Esophagus squamous epithelium (tissue), 5 donors: ENCODE data around the gene SPATC1L. TPM values are rescaled to one million over a fixed set of nuclear protein-coding genes. Genes with fewer than 3 reads are reported as not detected.

Source experiments
- DNase-seq: peaks from one replicate; lab custom pipeline; 2025; lab: John Stamatoyannopoulos, UW
- H3K27ac ChIP-seq, 4 donors: fragments of 200-600 bp; sonication (generic); one replicate each; pipeline ENCODE4 v1.5.1; 2016 to 2019; ENCODE audit warnings: mild to moderate bottlenecking in 1 of 4
- H3K27me3 ChIP-seq, 4 donors: fragments of 200-600 bp; sonication (generic); 1 replicate in 3 of 4; 2 replicates in 1 of 4; pipeline versions ENCODE4 v1.5.1 to v1.6.0; 2017 to 2021; ENCODE audit warnings: antibody characterized with exemption in 1 of 4
- H3K36me3 ChIP-seq, 3 donors: fragments of 200-600 bp; sonication (generic); one replicate each; pipeline ENCODE4 v1.5.1; 2016 to 2019
- H3K4me1 ChIP-seq, 3 donors: fragments of 200-600 bp; sonication (generic); one replicate each; pipeline ENCODE4 v1.5.1; 2017 to 2019
- H3K4me3 ChIP-seq, 4 donors: fragments of 200-600 bp; sonication (generic); 1 replicate in 3 of 4; 2 replicates in 1 of 4; pipeline ENCODE4 v1.5.1; 2016 to 2019; ENCODE audit warnings: mild to moderate bottlenecking in 2 of 4, moderate library complexity in 1 of 4
- H3K9me3 ChIP-seq, 3 donors: fragments of 200-600 bp; sonication (generic); one replicate each; pipeline ENCODE4 v1.5.1; 2016 to 2019
- POLR2A ChIP-seq, 4 donors: fragments of 450-650 bp; IDR thresholded peaks; one replicate each; pipeline ENCODE4 v1.6.1; 2017; ENCODE audit warnings: antibody characterized with exemption in 4 of 4, mild to moderate bottlenecking in 4 of 4, moderate library complexity in 3 of 4
- WGBS, 2 donors: methylation state at CpG; one replicate each; pipeline ENCODE4 v1.1.5; 2018; 5-methylcytosine and 5-hydroxymethylcytosine counted together
- intact Hi-C: fragments of 100-400 bp; cut with DNase I; formaldehyde crosslinking; loops from one replicate; pipeline ENCODE4 v1.15.0; 2022
- total RNA-seq, 4 donors: library from RNA; depleted of rRNA; stranded (reverse); fragments of >200 nt; gene quantifications; one replicate each; pipeline ENCODE4 v1.1.0, GENCODE V29; 2016
- TF ChIP-seq, protein P1 (sequence below), 6 experiments: fragments of 450-650 bp in 4 of 6; fragments of 200-600 bp in 2 of 6; sonication (generic) in 2 of 6; IDR thresholded peaks; one replicate each; pipeline ENCODE4 v1.5.1; 2016 to 2019; ENCODE audit warnings: antibody characterized with exemption in 6 of 6, mild to moderate bottlenecking in 4 of 6, moderate library complexity in 4 of 6
- donor health status: DM: yes; HTN: yes; CAD: no.

SPATC1L gene
- total RNA-seq, 4 donors from 2014 or later = 4.0 to 7.2 (median 6.3) TPM

DNA sequence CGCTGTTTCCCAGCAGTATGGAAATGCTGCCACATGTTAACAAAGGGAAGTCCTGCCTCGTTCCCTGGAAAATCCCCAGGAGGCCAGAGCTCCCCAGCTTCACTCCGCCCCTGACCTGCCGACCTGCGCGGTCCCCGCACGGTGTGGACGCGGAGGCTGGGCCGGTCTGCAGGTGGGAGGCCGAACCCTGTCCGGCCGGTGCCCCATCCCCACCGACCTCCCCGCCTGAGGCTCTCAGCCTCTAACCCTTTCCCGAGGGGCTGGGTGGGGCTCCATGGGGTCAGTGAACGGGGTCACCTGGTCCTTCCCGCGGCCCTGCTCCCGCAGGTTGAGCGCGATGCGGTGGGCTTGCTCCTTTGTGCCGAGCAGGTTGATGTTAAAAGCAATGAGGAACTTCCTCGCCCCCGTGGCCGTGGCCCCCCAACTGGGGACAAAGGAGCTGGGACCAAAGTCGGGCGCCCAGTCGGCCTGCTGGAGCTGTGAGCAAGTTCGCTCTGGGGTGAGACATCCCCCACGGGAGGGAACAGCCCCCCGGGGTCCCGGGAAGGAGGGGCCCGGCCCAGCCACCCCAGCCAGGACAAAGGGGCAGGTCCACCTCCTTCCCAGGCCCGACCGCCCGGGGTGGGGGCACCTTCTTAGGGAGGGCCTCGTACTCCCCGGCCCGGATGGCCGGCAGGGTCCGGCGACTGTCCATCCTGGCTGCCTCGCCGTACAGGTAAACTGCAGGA lies 32.8 kb downstream of the SPATC1L start:
- intact Hi-C loops = no loop called here
- H3K9me3 ChIP-seq = no peaks in the 10 kb centered on the region
- DNase-seq = no peak
- no peak for TF ChIP-seq POLR2A (IDR thresholded peaks at IDR 0.05)
- TF ChIP-seq, protein P1, sequence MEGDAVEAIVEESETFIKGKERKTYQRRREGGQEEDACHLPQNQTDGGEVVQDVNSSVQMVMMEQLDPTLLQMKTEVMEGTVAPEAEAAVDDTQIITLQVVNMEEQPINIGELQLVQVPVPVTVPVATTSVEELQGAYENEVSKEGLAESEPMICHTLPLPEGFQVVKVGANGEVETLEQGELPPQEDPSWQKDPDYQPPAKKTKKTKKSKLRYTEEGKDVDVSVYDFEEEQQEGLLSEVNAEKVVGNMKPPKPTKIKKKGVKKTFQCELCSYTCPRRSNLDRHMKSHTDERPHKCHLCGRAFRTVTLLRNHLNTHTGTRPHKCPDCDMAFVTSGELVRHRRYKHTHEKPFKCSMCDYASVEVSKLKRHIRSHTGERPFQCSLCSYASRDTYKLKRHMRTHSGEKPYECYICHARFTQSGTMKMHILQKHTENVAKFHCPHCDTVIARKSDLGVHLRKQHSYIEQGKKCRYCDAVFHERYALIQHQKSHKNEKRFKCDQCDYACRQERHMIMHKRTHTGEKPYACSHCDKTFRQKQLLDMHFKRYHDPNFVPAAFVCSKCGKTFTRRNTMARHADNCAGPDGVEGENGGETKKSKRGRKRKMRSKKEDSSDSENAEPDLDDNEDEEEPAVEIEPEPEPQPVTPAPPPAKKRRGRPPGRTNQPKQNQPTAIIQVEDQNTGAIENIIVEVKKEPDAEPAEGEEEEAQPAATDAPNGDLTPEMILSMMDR (IDR thresholded peaks at IDR 0.05) = no peak
- no peak overlapping the region for H3K27ac ChIP-seq
- no peak overlapping the region for H3K4me3 ChIP-seq
- no peaks in the 10 kb centered on the region for H3K36me3 ChIP-seq
- H3K27me3 ChIP-seq = no peaks in the 10 kb centered on the region
- H3K4me1 ChIP-seq = peaks cover 5 to 12% (median 9%) of the 10 kb centered on the region in 3 donors
- 40% methylated on average over 1 of the region's 47 CpGs; no CpG with 5 or more reads in 1 of the 2 donors for WGBS, 2 donors

DNA sequence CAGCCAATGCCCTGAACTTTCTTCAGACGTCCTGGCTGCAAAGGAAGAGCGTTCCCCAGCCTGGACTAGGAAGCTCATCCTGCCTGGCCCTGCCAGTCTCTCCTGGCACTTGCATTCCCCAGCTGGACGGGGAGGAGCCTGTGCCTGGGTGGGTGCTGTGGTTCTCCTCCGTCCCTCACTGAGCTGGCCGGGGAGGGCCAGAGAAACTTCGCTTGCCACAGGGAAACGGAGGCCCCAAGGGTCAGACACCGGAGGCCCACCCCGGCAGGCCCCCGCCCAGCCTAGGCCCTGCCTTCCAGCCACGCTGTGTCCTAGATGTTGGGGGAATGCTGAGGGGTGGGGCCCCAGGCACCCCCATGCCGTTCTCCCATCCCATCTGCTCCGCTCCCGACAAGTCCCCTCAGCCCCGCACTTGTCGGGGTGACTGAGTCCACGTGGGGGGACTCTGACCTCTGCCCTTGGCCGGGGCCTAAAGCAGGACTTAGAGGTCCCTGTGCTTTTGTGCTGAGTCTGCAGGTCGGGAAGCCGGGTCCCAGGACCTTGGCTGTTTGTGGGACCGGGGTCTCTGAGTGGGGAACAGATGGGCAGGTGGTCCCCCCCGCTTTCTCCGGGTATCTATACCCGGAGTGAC lies 33.7 kb downstream of the SPATC1L start:
- DNase-seq = no peak
- no peak overlapping the region for H3K27ac ChIP-seq
- no peaks in the 10 kb centered on the region for H3K9me3 ChIP-seq
- H3K27me3 ChIP-seq = no peaks in the 10 kb centered on the region
- intact Hi-C loops = no loop called here
- TF ChIP-seq, protein P1 (IDR thresholded peaks at IDR 0.05) = no peak
- no peak for TF ChIP-seq POLR2A (IDR thresholded peaks at IDR 0.05)
- no peak overlapping the region for H3K4me3 ChIP-seq
- 66% methylated on average over 4 of the region's 24 CpGs; no CpG with 5 or more reads in 1 of the 2 donors for WGBS, 2 donors
- H3K36me3 ChIP-seq = no peaks in the 10 kb centered on the region
- peaks cover 5 to 12% (median 9%) of the 10 kb centered on the region in 3 donors for H3K4me1 ChIP-seq

- WGBS, 2 donors = 70 to 91% methylated on average over 2 to 4 of the region's 19 CpGs
- no peak overlapping the region for H3K27ac ChIP-seq
- no peak for DNase-seq
- intact Hi-C loops = no loop called here
- TF ChIP-seq, protein P1 (IDR thresholded peaks at IDR 0.05) = no peak
- TF ChIP-seq POLR2A (IDR thresholded peaks at IDR 0.05) = no peak
- H3K27me3 ChIP-seq = no peaks in the 10 kb centered on the region
- H3K9me3 ChIP-seq = no peaks in the 10 kb centered on the region
- H3K4me1 ChIP-seq = peaks cover 5 to 12% (median 9%) of the 10 kb centered on the region in 3 donors
- H3K36me3 ChIP-seq = no peaks in the 10 kb centered on the region
- H3K4me3 ChIP-seq = no peak overlapping the region
Measured at GRCh38 chr21:46150073-46150472, 34.2 kb downstream of the SPATC1L start.

GRCh38 chr21:46149205-46149901 lies 34.9 kb downstream of the SPATC1L start:
- DNase-seq = no peak
- no peak for TF ChIP-seq POLR2A (IDR thresholded peaks at IDR 0.05)
- TF ChIP-seq, protein P1 (IDR thresholded peaks at IDR 0.05) = no peak

More at GRCh38 chr21:46149205-46149901, 34.9 kb downstream of the SPATC1L start:
- no peak overlapping the region for H3K27ac ChIP-seq
- H3K27me3 ChIP-seq = no peaks in the 10 kb centered on the region
- H3K36me3 ChIP-seq = no peaks in the 10 kb centered on the region
- H3K9me3 ChIP-seq = no peaks in the 10 kb centered on the region
- 80% methylated on average over 22 of the region's 22 CpGs for WGBS, 2 donors
- H3K4me3 ChIP-seq = no peak overlapping the region
- intact Hi-C loops = no loop called here
- H3K4me1 ChIP-seq = peaks cover 5 to 12% (median 9%) of the 10 kb centered on the region in 3 donors
